HG03175 (cell line): ENCODE results near the gene PAX2.

Experiments used
- ATAC-seq: cut with Tn5 transposase; IDR thresholded peaks from one replicate; pipeline ENCODE4 v1.9.1; 2021; ENCODE audit warnings: mild to moderate bottlenecking, moderate library complexity; ENCODE audit not compliant: unreplicated experiment

The PAX2 gene

GRCh38 chr10:100835810-100836209, 90.4 kb downstream of the PAX2 start:
- no peak for ATAC-seq

- ATAC-seq: no peak
These were observed 91.5 kb downstream of the PAX2 start for GRCh38 chr10:100836891-100837290.

GRCh38 chr10:100837300-100837699, 91.9 kb downstream of the PAX2 start:
- no peak for ATAC-seq

GRCh38 chr10:100838986-100839385, 93.6 kb downstream of the PAX2 start:
- no peak for ATAC-seq

- ATAC-seq: no peak
These were observed 96.1 kb downstream of the PAX2 start for GRCh38 chr10:100841528-100841927.

GRCh38 chr10:100847440-100847839, 102.1 kb downstream of the PAX2 start:
- no peak for ATAC-seq

- ATAC-seq: no peak
These were observed 103.4 kb downstream of the PAX2 start for GRCh38 chr10:100848770-100849169.

GRCh38 chr10:100858261-100858660, 112.9 kb downstream of the PAX2 start:
- ATAC-seq: no peak

GRCh38 chr10:100858747-100859483, 113.5 kb downstream of the PAX2 start:
- no peak for ATAC-seq

GRCh38 chr10:100859484-100859763, 114.0 kb downstream of the PAX2 start:
- ATAC-seq: no peak

GRCh38 chr10:100863433-100863832, 118.1 kb downstream of the PAX2 start:
- no peak for ATAC-seq

GRCh38 chr10:100864036-100864885, 118.9 kb downstream of the PAX2 start:
- ATAC-seq: no peak

GRCh38 chr10:100864978-100865377, 119.6 kb downstream of the PAX2 start:
- no peak for ATAC-seq

GRCh38 chr10:100866010-100866409, 120.6 kb downstream of the PAX2 start:
- no peak for ATAC-seq

GRCh38 chr10:100866575-100867098, 121.3 kb downstream of the PAX2 start:
- ATAC-seq: no peak

GRCh38 chr10:100867261-100867963, 122.0 kb downstream of the PAX2 start:
- ATAC-seq: no peak

- no peak for ATAC-seq
These were observed 123.0 kb downstream of the PAX2 start for GRCh38 chr10:100868382-100868781.

- no peak for ATAC-seq
These were observed 124.0 kb downstream of the PAX2 start for GRCh38 chr10:100869399-100869798.

- no peak for ATAC-seq
These were observed 126.8 kb downstream of the PAX2 start for GRCh38 chr10:100872034-100872791.

- ATAC-seq: no peak
These were observed 127.9 kb downstream of the PAX2 start for GRCh38 chr10:100873146-100873826.
